ENCODE results near the gene FZD10. TPM values are rescaled to one million over a fixed set of nuclear protein-coding genes. Genes with fewer than 3 reads are reported as not detected.

Gene FZD10
- total and polyA plus RNA-seq, 12 donors, result 0.04 to 0.24 (median 0.07) TPM; not detected in 5

- peaks cover 36 to 99% (median 94%) of the 10 kb centered on the region in 7 donors for H3K27me3 ChIP-seq
Measured at GRCh38 chr12:130160711-130161231, 1.5 kb upstream of the FZD10 start.

DNA sequence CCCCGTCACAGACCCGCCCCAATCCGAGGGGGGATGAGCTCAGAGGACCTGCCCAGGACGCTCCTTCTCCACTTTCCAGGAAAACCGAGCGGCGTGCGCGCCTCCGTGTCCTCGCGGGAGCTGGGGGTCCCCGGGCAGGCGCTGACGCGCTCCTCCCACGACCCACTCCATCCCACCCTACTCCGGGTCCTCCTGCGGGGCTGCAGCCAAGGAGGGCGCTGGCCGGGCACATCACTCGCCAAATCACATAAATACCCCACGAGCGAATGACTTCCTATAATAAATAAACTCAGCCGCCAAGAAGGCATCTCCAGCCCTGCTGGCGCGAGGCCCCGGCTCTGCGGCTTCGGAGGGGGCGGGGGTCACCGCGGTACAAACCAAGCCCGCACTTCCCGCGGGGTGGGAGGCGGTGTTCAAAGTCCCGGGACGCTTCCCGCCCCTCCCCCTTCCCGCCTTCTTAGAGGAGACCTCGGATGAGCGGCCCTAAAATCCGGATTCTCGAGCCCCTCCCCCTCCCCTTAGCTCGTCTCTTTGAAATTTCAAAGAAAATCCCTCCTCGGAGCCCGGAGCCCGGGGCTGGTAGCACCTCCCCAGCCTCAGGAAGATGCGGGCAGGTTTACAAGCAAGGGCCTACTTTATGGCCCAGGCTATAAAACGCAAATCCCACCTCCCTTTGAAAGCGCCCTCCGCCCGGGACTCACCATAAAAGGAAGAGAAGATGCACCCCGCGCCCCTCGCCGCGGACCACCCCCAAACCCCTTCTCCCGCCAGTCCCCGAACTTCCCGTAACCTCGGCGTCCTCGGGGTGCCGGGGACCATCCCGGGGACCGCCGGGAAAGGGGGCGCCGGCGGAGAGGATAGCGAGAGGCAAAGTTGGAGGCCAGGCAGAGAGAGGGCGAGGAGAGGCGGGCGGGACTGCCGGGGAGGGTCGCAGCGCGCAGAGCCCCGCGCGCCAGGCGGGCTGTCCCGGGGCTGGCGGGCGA is 712 bp upstream of the FZD10 start:
- intact Hi-C loops (cut with DNase I), result no loop called here
- H3K9me3 ChIP-seq, result no peaks in the 10 kb centered on the region
- peak in 1 of 2 donors; percentile 50 for DNase-seq
- peak in 3 of 8 donors; percentile 46 to 60 (median 59) for ATAC-seq
- 1% methylated on average over 73 to 87 of the region's 87 CpGs for whole genome bisulfite sequencing, 2 donors
- H3K27me3 ChIP-seq, result peaks cover 36 to 99% (median 94%) of the 10 kb centered on the region in 7 donors
- H3K36me3 ChIP-seq, result no peaks in the 10 kb centered on the region
- TF ChIP-seq, protein P1, sequence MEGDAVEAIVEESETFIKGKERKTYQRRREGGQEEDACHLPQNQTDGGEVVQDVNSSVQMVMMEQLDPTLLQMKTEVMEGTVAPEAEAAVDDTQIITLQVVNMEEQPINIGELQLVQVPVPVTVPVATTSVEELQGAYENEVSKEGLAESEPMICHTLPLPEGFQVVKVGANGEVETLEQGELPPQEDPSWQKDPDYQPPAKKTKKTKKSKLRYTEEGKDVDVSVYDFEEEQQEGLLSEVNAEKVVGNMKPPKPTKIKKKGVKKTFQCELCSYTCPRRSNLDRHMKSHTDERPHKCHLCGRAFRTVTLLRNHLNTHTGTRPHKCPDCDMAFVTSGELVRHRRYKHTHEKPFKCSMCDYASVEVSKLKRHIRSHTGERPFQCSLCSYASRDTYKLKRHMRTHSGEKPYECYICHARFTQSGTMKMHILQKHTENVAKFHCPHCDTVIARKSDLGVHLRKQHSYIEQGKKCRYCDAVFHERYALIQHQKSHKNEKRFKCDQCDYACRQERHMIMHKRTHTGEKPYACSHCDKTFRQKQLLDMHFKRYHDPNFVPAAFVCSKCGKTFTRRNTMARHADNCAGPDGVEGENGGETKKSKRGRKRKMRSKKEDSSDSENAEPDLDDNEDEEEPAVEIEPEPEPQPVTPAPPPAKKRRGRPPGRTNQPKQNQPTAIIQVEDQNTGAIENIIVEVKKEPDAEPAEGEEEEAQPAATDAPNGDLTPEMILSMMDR (IDR thresholded peaks at IDR 0.05), result no peak
- peaks cover 0 to 27% (median 14%) of the 10 kb centered on the region in 9 donors for H3K4me1 ChIP-seq
- H3K27ac ChIP-seq, result peak overlapping the region in 2 of 10 donors; percentile 31 to 53
- H3K4me3 ChIP-seq, result peak overlapping the region; percentile 14 to 55 (median 38)

More at GRCh38 chr12:130160711-130161231, 1.5 kb upstream of the FZD10 start:
- TF ChIP-seq, protein P1 (IDR thresholded peaks at IDR 0.05), result no peak
- intact Hi-C loops (cut with DNase I), result no loop called here
- no peaks in the 10 kb centered on the region for H3K36me3 ChIP-seq
- H3K4me3 ChIP-seq, result peak overlapping the region in 5 of 10 donors; percentile 43 to 55 (median 49)
- no peak for DNase-seq
- ATAC-seq, result no peak
- H3K9me3 ChIP-seq, result no peaks in the 10 kb centered on the region
- 2 to 3% methylated on average over 44 of the region's 44 CpGs for WGBS, 2 donors
- H3K27ac ChIP-seq, result peak overlapping the region in 1 of 10 donors; percentile 47
- H3K4me1 ChIP-seq, result peaks cover 0 to 27% (median 14%) of the 10 kb centered on the region in 9 donors

DNA sequence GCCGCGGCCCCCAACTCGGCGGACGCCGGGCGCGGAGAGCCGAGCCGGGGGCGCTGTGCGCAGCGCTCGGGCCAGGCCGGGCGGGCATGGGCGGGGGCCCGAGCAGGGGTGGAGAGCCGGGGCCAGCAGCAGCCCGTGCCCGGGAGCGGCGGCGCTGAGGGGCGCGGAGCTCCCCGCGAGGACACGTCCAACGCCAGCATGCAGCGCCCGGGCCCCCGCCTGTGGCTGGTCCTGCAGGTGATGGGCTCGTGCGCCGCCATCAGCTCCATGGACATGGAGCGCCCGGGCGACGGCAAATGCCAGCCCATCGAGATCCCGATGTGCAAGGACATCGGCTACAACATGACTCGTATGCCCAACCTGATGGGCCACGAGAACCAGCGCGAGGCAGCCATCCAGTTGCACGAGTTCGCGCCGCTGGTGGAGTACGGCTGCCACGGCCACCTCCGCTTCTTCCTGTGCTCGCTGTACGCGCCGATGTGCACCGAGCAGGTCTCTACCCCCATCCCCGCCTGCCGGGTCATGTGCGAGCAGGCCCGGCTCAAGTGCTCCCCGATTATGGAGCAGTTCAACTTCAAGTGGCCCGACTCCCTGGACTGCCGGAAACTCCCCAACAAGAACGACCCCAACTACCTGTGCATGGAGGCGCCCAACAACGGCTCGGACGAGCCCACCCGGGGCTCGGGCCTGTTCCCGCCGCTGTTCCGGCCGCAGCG is 639 bp downstream of the FZD10 start:
- H3K4me3 ChIP-seq, result peak overlapping the region in 8 of 10 donors; percentile 23 to 55 (median 42)
- 0 to 2% methylated on average over 77 to 78 of the region's 78 CpGs for whole genome bisulfite sequencing, 2 donors
- H3K27ac ChIP-seq, result peak overlapping the region in 1 of 10 donors; percentile 4
- peaks cover 36 to 99% (median 92%) of the 10 kb centered on the region in 7 donors for H3K27me3 ChIP-seq
- intact Hi-C loops (cut with DNase I), result no loop called here
- peak in 1 of 8 donors; percentile 21 for ATAC-seq
- H3K4me1 ChIP-seq, result peaks cover 0 to 27% (median 14%) of the 10 kb centered on the region in 9 donors
- no peaks in the 10 kb centered on the region for H3K9me3 ChIP-seq
- DNase-seq, result no peak
- no peaks in the 10 kb centered on the region for H3K36me3 ChIP-seq
- TF ChIP-seq, protein P1 (IDR thresholded peaks at IDR 0.05), result no peak

All from heart right ventricle (tissue), 16 donors.